Brain pericyte (primary cell): ENCODE results near the gene GALNT1.

Source experiments
- DNase-seq: peaks from one replicate; pipeline ENCODE4 v3.0.0-alpha.2; 2012; ENCODE audit warnings: low read depth, low spot score

Gene GALNT1

GRCh38 chr18:35717182-35717581 lies 135.6 kb downstream of the GALNT1 start:
- no peak for DNase-seq

- no peak for DNase-seq
Observed at GRCh38 chr18:35721431-35722081, 140.0 kb downstream of the GALNT1 start.

- no peak for DNase-seq
Observed at GRCh38 chr18:35728676-35729075, 147.1 kb downstream of the GALNT1 start.

GRCh38 chr18:35729991-35730668 lies 148.6 kb downstream of the GALNT1 start:
- no peak for DNase-seq

- no peak for DNase-seq
Observed at GRCh38 chr18:35730691-35731370, 149.3 kb downstream of the GALNT1 start.

GRCh38 chr18:35731701-35732100 lies 150.2 kb downstream of the GALNT1 start:
- no peak for DNase-seq

GRCh38 chr18:35732162-35732561 lies 150.6 kb downstream of the GALNT1 start:
- no peak for DNase-seq

GRCh38 chr18:35732636-35733035 lies 151.1 kb downstream of the GALNT1 start:
- DNase-seq = no peak

- DNase-seq = no peak
Observed at GRCh38 chr18:35733408-35733807, 151.9 kb downstream of the GALNT1 start.

GRCh38 chr18:35736696-35737095 lies 155.2 kb downstream of the GALNT1 start:
- no peak for DNase-seq

- no peak for DNase-seq
Observed at GRCh38 chr18:35739778-35740177, 158.2 kb downstream of the GALNT1 start.

- no peak for DNase-seq
Observed at GRCh38 chr18:35740656-35741055, 159.1 kb downstream of the GALNT1 start.

GRCh38 chr18:35743916-35744315 lies 162.4 kb downstream of the GALNT1 start:
- DNase-seq = no peak

- DNase-seq = no peak
Observed at GRCh38 chr18:35745814-35746213, 164.3 kb downstream of the GALNT1 start.

GRCh38 chr18:35746826-35747339 lies 165.3 kb downstream of the GALNT1 start:
- DNase-seq = no peak

GRCh38 chr18:35747894-35748472 lies 166.4 kb downstream of the GALNT1 start:
- no peak for DNase-seq

GRCh38 chr18:35749701-35750100 lies 168.2 kb downstream of the GALNT1 start:
- no peak for DNase-seq

GRCh38 chr18:35750929-35751328 lies 169.4 kb downstream of the GALNT1 start:
- no peak for DNase-seq

- no peak for DNase-seq
Observed at GRCh38 chr18:35753306-35753910, 171.9 kb downstream of the GALNT1 start.

- no peak for DNase-seq
Observed at GRCh38 chr18:35754464-35754863, 172.9 kb downstream of the GALNT1 start.

GRCh38 chr18:35755369-35755768 lies 173.8 kb downstream of the GALNT1 start:
- DNase-seq = no peak
